ENCODE results near the gene HTATIP2. TPM values are rescaled to one million over a fixed set of nuclear protein-coding genes. Genes with fewer than 3 reads are reported as not detected.
A peak's percentile ranks its signal among the peaks of the same experiment; 100 is the strongest.

The HTATIP2 gene
- total RNA-seq (2021; ENCODE audit: unreplicated experiment) (43.4 TPM), Bru-seq, nascent RNA (percentile 62 among the genes with signal in this experiment), BruChase-seq, experiment 1, labeled RNA remaining after a 6-hour chase (percentile 68 among the genes with signal in this experiment), BruChase-seq, experiment 2, labeled RNA remaining after a 2-hour chase (percentile 57 among the genes with signal in this experiment)
- polyA plus RNA-seq (2012), result 28.3 and 40.8 TPM in 2 replicates
- long read RNA-seq, transcript HTATIP2-203 (6 exons, 967 nt), result minor isoform, 7 of 83 reads
- long read RNA-seq, transcript HTATIP2-204 (5 exons, 1,748 nt), result minor isoform, 8 of 83 reads
- long read RNA-seq, transcript HTATIP2-202 (6 exons, 886 nt), result minor isoform, 8 of 83 reads
- long read RNA-seq, transcript HTATIP2-201 (6 exons, 1,477 nt), result major isoform, 42 of 83 reads
- long read RNA-seq, partial matches to known transcripts, result 2 of 83 reads
- long read RNA-seq, other reads (novel, unspliced or antisense), result 7 of 83 reads

- BruUV-seq (replicated peaks), result no TSS peak
- ChIA-PET CTCF (interaction anchor here (2.8 kb wide), 1 partner anchor 9 kb away, joined by 15 read pairs; no protein-coding TSS in a partner anchor), RAD21 (ENCODE audit: low non-redundant PET in 1 of 2, low total read pairs in 2 of 2, uncharacterized antibody in 2 of 2, unreplicated experiment in 2 of 2) (no interaction called here), POLR2A (interaction anchor here (0.8 kb wide), 1 partner anchor 9 kb away, joined by 3 read pairs; no protein-coding TSS in a partner anchor)
- Histone ChIP-seq H3K4me1 (ENCODE audit: control insufficient read depth in 1 of 2, insufficient read depth in 2 of 2, low read length in 2 of 2) (peaks cover 26 to 58% of the 10 kb centered on the region in 2 experiments), H3K9ac (ENCODE audit: low read length) (peak within 1 kb of the TSS; percentile 78), H2AFZ (ENCODE audit: low read depth, low read length, poor library complexity, severe bottlenecking) (peak within 1 kb of the TSS; percentile 68), H3K4me2 (ENCODE audit: low read length) (peak within 1 kb of the TSS; percentile 87), H3K27me3 (ENCODE audit: insufficient read depth, low read length) (no peaks in the 10 kb centered on the region), H3K9me3 (ENCODE audit: control insufficient read depth in 1 of 2, insufficient read depth in 1 of 2, low read depth in 1 of 2, low read length in 2 of 2) (no peaks in the 10 kb centered on the region), H4K20me1 (ENCODE audit: insufficient read depth) (no peaks in the 10 kb centered on the region), H3K36me3 (ENCODE audit: control insufficient read depth in 1 of 2, insufficient read depth in 2 of 2, low read length in 2 of 2) (no peaks in the 10 kb centered on the region), H3K4me3 (replicated peaks in 1 of 2; ENCODE audit: low read depth in 1 of 2, low read length in 2 of 2) (peak within 1 kb of the TSS; percentile 55 to 62), H3K9me2 (ENCODE audit: insufficient read depth) (no peaks in the 10 kb centered on the region), H3K27ac (ENCODE audit: low read depth, low read length) (peak within 1 kb of the TSS; percentile 95), H3K79me2 (ENCODE audit: insufficient read depth, low read length) (peaks cover 12% of the 10 kb centered on the region; the same call in 1 of the 2 replicates)
- intact Hi-C loops (cut with micrococcal nuclease), result no loop called here
- peak; percentile 80 for ATAC-seq
- TF ChIP-seq MAX (IDR thresholded peaks at IDR 0.05) (peak; percentile 84), POLR2AphosphoS5 (IDR thresholded peaks at IDR 0.05; ENCODE audit: low read depth, low read length) (peak; percentile 74), SP1 (IDR thresholded peaks at IDR 0.05; ENCODE audit: low read depth) (no peak), SIN3A (IDR thresholded peaks at IDR 0.05; ENCODE audit: low read depth) (no peak), EZH2 (IDR thresholded peaks at IDR 0.05) (no peak), ZFX (IDR thresholded peaks at IDR 0.05) (peak; percentile 48; the same call in 1 of the 2 replicates), ZBTB33 (IDR thresholded peaks at IDR 0.05; ENCODE audit: extremely low read depth, insufficient replicate concordance, low read length) (no peak), POLR2A (IDR thresholded peaks at IDR 0.05; ENCODE audit: borderline replicate concordance, extremely low read depth, insufficient read depth, insufficient read length) (peak; percentile 25), ELF1 (IDR thresholded peaks at IDR 0.05; ENCODE audit: borderline replicate concordance, low read depth) (peak; percentile 42; the same call in 1 of the 2 replicates)
- TF ChIP-seq, protein P1, sequence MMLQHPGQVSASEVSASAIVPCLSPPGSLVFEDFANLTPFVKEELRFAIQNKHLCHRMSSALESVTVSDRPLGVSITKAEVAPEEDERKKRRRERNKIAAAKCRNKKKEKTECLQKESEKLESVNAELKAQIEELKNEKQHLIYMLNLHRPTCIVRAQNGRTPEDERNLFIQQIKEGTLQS (IDR thresholded peaks at IDR 0.05), result no peak
- no peak for DNase-seq (ENCODE audit: low read depth, low spot score)
These were observed at the start of gene HTATIP2 for GRCh38 chr11:20363500-20364340. HTATIP2 (plus strand) TSS chr11:20363714; CDS start chr11:20364238, 524 bp downstream.
